Stimulated activated CD8-positive, alpha-beta memory T cell treated with anti-CD3 and anti-CD28 coated beads, Interleukin-12 subunit alpha, Interleukin-12 subunit beta, amount 100 ng/mL, for 1 hour (primary cell): Measurements from ENCODE around the gene NDE1.
"Not testable (repeated sequence)": the region's sequence is repeated elsewhere in the genome, so short reads cannot be mapped to it uniquely, and the experiment has no call there.

Experiments
- DNase-seq: peaks from one replicate; pipeline ENCODE4 v3.0.0-alpha.2; 2020; ENCODE audit warnings: low read depth

Gene NDE1, protein sequence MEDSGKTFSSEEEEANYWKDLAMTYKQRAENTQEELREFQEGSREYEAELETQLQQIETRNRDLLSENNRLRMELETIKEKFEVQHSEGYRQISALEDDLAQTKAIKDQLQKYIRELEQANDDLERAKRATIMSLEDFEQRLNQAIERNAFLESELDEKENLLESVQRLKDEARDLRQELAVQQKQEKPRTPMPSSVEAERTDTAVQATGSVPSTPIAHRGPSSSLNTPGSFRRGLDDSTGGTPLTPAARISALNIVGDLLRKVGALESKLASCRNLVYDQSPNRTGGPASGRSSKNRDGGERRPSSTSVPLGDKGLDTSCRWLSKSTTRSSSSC

DNA sequence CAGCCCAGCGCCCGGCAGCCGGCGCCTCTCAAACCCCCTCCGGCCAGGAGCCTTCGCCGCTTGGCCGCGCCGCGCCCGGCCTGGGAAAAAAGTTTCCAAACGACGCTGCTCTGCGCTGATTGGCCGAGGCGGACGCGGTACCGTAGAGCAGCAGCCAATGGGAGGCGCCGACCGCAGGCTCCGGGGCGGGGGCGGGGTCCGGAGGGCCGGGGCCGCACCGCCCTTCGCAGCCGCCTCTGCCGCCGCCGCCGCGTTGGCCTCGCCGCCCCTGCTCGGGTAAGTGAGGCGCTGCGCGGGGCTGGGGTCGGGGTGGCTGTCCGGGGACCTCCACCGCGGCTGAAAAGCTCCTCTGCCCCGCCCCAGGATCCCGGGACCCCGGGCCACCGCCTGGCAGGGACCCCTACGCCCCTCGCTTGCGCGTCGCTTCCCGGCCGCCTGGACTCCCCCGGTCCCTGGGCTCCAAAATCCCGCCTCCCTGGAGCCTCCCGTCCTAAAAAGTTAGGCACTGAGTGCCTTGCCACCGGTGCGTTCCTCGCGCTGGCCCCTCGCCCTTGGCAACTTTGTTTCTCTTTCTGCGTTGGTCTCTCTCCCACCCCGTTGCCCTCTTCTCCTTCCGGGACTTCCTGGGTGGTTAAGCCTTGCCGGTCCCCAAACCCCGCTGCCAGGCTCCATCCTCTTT lies at the start of gene NDE1:
NDE1 (plus strand) TSS at position 227 of the 679 bp plus-strand sequence. CDS start 14,534 bp downstream, outside the sequence.
- DNase-seq, result peak; percentile 79

DNA sequence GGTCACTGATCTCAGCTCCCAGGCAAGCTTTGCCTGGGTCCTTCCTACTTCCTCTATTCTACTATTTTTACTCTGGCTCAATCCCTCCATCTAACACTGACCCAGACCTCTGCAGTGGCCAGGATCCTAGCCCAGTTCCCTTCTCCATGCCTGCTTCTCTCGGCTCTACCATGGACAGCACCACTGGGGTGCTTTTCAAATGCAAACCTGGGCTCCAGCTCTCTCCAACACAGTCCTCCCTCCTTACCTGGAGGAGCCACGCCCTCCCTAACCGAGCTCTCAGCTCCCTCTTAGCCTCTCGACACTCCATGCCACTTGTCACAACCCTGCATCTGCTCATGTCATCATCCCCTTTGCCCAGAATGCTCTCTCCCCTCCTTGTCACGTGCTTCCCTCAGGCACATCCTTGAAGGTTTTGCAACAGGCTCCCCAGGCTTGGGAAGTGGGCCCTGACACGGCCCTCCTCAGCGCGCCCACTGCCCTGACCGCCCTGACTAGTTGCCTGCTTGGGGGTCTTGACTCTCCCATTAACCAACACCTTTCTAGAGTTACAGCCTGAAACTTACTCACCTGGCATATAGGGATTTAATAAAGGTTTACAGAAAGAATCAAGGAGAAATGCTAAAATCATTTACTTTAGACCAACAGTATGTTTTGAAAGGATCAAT lies 48.7 kb upstream of the NDE1 start:
- DNase-seq, result no peak

DNA sequence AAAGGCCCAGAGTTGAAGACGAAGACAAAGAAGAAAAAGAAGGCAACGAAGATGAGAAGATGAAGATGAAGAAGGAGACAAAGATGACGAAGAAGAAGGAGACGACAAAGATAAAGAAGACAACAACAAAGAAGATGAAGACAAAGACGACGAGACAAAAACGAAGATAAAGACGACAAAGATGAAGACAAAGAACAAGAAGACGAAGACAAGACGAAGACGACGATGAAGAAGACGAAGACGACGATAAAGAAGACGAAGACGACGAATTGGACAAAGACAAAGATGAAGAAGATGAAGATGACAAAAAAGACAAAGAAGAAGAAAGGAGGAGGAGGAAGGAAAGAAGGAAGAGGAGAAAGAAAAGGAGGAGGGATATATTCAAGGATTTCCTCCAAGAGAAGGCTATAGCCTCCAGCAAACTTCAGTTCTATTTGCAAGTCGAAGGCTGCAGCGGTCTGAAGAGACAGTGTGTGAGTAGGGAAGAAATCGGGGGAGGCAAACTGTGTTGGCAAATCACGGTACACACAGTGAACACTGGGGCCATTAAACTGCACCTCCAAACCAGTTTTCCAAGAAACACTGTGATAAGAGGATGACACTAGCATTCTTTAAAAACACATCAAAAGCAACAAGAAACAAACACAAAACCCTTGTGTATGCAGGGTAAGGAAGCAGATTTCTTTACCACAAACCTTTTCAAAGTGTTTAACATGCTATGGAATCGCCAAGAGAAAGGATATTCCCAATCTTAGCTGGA lies 47.6 kb upstream of the NDE1 start:
- DNase-seq, result no peak

DNA sequence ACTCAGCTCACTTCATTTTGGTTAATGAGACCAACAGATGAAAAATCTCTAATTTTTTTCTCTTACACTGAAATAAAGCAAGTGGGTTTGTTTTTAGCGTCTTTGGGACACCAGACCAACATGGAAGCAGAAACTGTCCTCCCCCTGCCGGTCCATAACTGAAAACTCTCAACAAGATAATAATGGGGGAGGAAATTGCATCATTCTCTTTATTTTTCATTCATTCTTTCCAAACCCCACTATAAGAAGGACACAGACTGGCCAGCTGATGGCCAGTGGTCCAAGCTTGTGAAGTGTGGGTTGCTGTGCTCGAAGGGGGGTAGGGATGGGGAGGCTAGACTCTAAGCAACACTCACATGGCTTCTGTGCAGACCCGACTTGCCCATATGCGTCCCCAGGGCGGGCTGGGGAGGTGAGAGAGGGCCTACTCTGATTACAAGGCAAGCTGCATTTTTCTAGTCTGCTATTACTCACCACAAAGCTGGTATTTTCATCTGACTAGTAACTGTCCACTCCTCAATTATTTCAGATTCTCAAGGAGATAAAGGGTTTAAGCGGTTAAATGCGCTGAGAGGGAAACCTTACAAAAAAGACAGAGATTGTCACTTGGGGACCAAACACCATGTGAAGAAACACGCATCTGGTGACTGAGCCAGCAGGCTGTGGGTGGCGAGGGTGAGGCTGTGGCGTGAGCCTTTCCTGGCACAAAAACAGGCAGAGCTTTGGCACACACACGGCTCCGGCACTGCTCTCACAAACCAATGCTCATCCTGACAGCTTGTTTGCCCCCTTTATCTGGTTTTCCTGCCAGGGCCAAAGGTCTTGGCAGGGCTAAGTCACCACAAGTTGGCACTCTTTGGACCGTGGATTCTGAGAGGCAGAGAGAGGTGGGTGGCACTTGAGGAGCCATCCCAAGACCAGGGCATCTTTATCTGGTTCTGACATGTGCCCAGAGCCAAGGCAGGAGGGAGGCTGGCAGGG lies 45.3 kb upstream of the NDE1 start:
- no peak for DNase-seq

DNA sequence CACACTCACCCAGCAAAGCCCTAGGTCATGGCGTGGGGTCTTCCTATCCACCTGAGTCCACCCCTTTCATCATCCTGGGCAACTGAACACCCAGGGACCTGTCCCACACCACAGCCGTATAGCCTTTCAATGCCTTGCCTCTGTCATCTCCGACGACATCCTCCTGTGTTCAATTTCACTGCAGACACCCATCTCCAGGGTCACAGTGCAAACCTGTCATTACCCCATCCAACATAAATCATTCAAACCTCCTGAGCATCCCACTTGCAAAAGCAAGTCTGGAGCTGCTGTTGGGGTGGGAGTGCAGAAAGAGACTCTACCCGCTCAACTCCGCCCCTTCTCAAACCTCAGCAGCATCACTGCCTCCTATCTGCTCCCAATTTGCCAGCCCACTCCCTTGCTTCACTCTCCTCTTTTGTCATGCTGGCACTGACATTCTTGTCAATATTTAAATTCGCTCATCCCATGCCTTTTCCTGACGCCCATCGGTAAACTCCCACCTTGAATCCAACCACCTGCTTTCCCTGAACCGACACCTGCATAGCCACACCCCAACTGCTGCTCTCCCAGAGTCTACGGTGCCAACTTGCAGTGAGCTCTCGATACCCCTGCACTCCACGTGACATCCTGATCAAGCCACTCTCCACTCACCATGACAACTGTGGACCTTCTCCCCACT lies 44.1 kb upstream of the NDE1 start:
- no peak for DNase-seq

DNA sequence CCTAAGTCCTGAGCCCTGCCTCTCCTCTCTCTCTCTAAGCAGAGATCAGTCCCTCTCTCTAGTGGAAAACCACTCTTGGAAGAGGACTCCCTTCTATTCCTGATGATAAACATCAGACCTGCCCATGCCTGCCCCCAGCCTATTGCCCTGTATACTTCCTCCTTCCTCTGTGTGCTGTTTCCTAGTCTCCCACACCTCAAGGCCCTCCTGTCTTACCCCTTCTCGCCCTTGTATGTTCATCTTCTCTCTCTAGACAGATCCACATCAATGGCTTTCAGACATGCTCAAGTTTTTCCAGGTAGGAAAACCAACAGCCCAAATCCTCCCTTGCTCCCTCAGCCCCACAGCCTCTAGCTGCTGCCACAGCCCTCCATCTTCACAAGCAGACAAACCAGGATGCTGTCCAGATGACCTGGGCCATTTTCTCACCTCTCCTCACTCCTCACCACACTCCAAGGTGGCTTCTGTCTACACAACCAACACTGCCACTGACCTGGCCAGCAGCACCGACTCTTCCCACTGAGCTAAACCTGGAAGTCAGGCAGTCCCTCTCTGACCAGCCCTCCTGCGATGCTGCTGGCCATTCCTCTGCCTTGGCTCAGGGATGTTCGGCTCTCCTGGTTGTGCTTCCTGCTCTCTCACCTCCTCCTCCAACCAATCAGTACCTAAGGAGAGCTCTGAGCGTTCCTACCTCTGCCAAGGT lies 43.4 kb upstream of the NDE1 start:
- DNase-seq, result no peak

DNA sequence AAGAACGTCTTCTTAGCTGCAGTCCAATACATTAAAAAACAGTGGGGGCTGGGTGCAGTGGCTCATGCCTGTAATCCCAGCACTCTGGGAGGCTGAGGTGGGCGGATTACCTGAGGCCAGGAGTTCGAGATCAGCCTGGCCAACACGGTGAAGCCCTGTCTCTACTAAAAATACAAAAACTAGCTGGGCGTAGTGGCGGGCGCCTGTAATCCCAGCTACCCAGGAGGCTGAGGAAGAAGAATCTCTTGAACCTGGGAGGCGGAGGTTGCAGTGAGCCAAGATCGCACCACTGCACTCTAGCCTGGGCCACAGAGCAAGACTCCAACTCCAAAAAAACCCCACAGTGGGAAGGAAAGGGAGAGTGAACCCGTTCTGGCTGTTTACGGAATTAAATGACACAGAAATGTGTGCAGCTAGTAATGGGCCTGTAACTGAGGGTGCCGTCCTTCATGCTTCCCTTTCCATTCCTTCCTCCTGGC lies 42.8 kb upstream of the NDE1 start:
- DNase-seq, result not testable (repeated sequence)

DNA sequence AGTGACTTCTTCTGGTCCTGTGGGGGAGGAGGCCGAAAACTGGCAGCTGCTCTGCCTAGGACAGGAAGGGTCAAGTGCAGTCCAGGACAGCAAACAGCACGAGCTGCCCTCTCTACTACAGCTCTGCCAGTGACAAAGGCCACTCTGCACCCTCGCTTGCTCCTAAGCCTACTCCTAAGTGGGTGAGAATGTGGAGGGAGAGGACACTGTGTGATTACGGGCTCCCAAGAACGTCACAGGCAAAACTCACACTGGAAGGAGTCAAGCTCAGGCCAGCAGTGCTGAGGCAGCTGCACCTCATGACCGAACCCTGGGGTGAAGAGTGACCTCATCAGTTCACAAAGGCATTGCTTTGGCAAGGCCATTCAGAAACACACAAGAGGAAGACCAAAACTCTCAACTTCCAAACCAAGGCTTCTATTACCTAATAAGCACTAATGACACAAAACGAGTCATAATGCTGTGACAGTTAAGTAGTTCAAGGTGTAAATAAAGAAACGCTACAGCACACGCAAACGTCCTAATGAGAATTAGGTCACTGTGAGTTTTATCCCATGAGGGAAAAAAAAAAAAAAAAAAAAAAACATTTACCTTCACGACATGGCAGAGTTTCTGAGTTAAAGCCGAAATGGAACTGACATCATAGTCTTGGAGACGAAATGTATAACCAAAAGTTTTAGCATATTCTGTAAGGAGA lies 42.2 kb upstream of the NDE1 start:
- no peak for DNase-seq

DNA sequence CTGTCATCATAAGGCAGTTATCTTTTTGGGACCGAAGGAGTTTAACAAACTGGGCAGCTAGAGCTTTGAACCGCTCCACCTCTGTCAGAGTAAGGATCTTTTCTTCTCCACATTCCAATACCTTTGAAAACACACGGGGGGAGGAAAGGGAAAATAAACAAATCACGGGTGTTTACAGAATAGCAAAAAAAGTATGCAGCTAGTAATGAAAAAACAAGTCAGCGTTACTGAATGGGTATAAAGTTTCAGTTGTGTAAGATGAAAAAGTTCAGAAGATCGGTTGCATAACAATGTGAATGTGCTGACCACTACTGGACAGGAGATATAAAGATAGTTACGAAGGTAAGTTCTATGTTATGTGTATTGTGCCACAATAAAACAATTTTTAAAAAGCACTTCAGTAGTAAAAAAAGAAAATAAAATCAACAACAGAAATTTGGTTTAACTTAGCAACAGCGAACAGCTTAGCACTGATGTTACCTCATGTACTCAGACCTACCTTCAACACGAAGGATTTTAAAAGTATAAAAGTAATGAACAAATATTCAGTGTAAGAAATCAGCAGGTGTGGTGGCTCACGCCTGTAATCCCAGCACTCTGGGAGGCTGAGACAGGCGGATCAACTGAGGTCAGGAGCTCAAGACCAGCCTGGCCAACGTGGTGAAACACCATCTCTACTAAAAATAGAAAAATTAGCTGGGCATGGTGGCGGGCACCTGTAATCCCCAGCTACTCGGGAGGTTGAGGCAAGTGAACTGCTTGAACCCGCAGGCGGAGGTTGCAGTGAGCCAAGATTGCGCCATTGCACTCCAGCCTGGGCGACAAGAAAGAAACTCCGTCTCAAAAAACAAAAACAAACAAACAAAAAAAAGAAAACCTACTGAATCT lies 41.4 kb upstream of the NDE1 start:
- no peak for DNase-seq

DNA sequence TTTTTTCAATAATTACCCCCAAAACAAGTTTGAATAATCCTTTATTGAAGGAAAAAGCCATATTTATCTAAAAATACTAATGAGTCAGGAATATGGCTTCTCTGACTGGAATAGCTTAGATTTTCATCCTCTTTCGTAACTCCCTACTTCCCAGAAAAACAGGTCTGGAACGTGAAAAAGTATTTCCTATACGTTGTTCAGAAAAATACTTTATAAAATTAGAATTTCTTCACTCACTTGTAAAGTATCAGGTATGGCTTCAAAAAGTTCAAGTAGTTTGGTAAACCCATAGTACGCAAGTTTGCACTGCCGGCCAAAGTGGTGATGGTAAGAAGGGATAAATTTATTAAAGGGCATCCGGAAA lies 40.8 kb upstream of the NDE1 start:
- no peak for DNase-seq

DNA sequence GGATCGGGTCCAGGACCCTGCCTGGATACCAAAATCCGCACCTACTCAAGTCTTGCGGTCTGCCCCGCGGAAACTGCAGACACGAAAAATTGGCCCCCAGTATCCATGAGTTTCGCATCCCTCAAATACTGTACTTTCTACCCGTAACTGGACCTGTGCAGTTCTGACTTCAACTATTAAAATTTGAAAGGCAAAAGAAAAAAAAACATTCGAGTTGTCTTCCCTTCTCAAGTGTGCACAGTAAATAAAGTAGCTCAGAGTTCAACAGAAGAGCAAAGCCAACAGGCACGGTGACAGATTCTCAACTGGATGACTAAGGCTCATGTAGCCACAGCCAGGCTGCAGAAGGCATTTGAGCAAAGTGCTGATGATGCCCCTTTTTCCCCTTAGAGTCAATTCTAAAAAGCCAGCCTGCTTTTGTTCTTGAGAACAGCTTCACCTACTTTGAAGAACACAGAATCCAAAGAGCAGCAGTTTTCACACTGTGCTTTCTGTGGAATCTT lies 39.6 kb upstream of the NDE1 start:
- no peak for DNase-seq

DNA sequence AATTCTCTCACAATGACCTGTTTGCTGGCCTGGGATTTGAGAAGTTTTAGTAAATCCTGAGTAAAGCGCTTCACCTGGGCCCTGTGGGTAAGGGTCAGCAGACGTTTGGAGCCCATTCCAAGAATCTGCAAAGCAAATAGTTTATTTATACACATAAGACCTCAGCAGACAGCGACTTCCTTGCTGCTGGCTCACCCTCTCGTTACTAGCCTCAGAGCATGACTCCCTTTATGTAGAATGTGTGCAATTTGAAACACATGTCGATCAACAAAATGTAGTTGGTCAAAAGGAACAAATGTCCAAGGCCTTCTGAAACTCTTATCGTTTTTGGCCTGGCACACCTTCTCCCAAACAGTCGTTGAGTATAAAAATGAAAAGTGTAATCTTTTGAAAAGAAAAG lies 38.4 kb upstream of the NDE1 start:
- DNase-seq, result no peak

DNA sequence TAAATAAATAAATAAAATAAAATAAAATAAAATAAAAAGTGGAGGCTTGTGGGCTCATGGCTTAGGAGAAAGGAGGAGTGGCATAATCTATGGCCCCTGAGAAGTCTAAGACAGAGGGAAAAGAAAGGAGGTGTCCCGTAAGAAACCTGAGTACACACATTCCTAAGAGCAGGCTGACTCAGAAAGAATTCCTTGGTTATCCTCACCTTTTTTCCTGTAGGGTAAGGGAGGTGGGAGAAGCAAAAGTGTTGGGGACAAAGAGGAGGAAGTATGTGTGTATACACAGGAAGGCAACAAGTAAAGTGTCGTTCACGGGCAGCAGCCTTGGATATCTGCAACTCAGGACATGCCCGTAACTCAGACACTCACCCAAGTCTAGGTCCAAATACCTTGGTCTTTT lies 36.4 kb upstream of the NDE1 start:
- no peak for DNase-seq

DNA sequence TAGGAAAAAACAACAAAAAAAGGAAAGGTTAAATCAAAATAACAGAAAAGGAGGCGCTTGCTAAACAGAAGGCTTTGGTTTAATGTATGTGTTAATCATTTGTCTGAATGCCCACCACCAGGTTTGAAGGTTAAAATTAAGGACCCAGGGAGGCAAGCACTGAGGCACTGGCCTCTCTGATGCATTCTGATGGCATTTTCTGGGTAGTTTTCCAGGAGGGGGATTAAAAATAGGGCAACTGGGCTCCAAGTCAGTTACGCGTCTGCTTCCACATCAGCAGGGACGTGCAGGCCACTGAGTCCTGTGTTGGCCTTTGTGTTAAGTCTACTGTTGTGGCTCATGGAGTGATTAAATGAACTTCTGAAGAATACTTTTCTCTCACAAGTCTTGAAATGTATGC lies 34.0 kb upstream of the NDE1 start:
- no peak for DNase-seq

DNA sequence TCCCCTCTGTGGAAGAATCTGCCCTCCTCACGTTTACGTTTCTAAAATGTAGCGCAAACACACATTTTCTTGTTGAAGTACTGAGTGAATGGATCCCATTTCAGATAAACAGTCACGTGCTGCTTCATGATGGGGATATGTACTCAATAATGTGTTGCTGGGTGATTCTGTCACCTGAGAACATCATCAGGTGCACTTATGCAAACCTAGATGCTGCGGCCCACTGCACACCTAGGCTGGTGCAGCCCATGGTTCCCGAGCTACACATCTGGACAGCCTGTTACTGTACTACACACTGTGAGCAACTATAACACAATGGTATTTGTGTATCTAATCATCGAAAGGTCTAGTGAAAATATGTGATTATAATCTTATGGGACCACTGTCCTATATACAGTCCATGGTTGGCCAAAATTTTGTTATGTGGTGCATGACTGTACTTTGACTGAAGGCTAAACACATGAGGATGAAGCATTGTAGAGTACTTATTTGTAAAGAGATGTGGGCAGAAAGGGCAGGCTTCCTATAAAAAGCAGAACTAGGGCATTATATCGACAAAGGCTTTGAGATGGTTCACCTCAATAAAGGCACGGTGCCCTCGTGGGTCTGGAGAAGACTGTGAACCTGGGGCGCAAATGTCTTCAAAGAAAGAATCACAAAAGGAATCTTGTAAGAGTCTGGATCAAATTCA lies 33.4 kb upstream of the NDE1 start:
- no peak for DNase-seq

DNA sequence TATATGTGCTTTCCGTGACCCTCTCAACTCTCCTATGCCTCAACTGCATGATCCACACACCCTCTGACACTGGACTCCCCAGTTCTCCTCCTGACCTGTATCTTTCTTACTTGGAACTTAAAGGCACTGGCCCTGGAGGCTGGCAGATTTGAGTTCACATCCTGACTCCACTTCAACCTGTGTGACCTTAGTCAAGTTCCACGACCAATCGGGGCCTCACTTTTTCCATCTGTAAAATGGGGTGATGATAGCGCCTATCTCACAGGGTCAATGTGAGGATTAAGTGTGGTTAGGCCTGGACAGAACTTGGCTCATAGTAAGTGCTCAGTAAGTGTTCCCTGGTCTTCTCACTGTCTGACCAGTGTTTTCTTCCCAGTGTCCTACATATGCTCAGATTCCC lies 32.1 kb upstream of the NDE1 start:
- DNase-seq, result no peak

DNA sequence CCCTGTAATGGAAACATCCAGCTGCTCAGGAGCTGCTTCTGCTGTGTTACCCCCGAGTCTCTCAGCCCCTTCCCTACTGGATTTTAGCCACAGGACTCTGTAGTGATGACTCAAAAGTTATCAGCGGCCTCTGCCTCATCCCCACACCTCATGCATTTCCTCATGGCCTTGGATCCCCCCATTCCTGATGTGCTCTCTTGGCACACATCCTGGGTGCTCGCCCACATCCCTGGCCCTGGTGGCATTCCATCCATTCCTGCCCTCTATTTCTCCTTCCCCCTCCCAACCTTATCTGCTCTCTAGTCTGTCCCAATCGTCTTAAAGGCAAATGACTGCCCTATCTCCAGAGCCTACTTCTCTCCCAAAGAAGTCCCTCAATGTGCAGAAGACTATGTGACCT lies 31.7 kb upstream of the NDE1 start:
- no peak for DNase-seq
